Left lung (tissue), 10 donors: ENCODE measurements around the gene TPH2. TPM values are rescaled to one million over a fixed set of nuclear protein-coding genes. Genes with fewer than 3 reads are reported as not detected.

Source experiments
- ATAC-seq: fragments of 200-7000 bp; cut with Tn5 transposase; one replicate; pipeline ENCODE4 v1.9.1; 2020; ENCODE audit warnings: moderate library complexity
- DNase-seq, 4 donors: peaks; one replicate each; pipeline ENCODE4 v3.0.0-alpha.2; 2013 to 2020
- H3K27ac ChIP-seq, 2 donors: fragments of 200-600 bp; sonication (generic) in 1 of 2; one replicate each; pipeline versions ENCODE4 v1.5.0 to v1.8.0; 2020 to 2021
- H3K27me3 ChIP-seq, 2 donors: fragments of 200-600 bp; sonication (generic) in 1 of 2; one replicate each; pipeline versions ENCODE4 v1.5.0 to v1.8.0; 2020 to 2021
- H3K36me3 ChIP-seq, 2 donors: fragments of 200-600 bp; sonication (generic) in 1 of 2; one replicate each; pipeline versions ENCODE4 v1.5.0 to v1.8.0; 2020 to 2021
- H3K4me1 ChIP-seq, 2 donors: fragments of 200-600 bp; one replicate each; pipeline ENCODE4 v1.8.0; 2021
- H3K4me3 ChIP-seq, 2 donors: fragments of 200-600 bp; sonication (generic) in 1 of 2; one replicate each; pipeline versions ENCODE4 v1.5.0 to v1.8.0; 2020 to 2021; ENCODE audit warnings: mild to moderate bottlenecking in 1 of 2
- H3K9me3 ChIP-seq, 2 donors: fragments of 200-600 bp; sonication (generic) in 1 of 2; one replicate each; pipeline versions ENCODE4 v1.5.0 to v1.8.0; 2020 to 2021
- intact Hi-C, 2 donors: fragments of 100-400 bp; cut with DNase I; formaldehyde crosslinking; loops; one replicate each; pipeline versions ENCODE4 v1.11.2 to v1.14.2; 2022
- polyA plus RNA-seq, 6 donors: library from polyadenylated mRNA; unstranded; fragments of 120-200 nt; gene quantifications; one replicate each; pipeline ENCODE4 v1.2.1, GENCODE V29; 2013; ENCODE audit not compliant: insufficient read length in 6 of 6
- total RNA-seq, 2 donors: library from RNA; stranded (reverse); fragmentation: NEBNext Ultra II Directional; extraction: Animal tissue kit (Norgen Biotek cat#: 25700); gene quantifications; one replicate each; pipeline ENCODE4 v1.2.1, GENCODE V29; 2021
- TF ChIP-seq, protein P1 (sequence below), 2 donors: fragments of 200-600 bp; sonication (generic) in 1 of 2; IDR thresholded peaks; one replicate each; pipeline versions ENCODE4 v1.5.0 to v1.8.0; 2021; ENCODE audit warnings: antibody characterized with exemption in 2 of 2
- donor health status: DM: no; HTN: yes; CAD: no.
- donor health status: DM: no; HTN: no; CAD: no.

The TPH2 gene
- total and polyA plus RNA-seq, 8 donors = 0.10 to 0.52 (median 0.25) TPM; not detected in 1

DNA sequence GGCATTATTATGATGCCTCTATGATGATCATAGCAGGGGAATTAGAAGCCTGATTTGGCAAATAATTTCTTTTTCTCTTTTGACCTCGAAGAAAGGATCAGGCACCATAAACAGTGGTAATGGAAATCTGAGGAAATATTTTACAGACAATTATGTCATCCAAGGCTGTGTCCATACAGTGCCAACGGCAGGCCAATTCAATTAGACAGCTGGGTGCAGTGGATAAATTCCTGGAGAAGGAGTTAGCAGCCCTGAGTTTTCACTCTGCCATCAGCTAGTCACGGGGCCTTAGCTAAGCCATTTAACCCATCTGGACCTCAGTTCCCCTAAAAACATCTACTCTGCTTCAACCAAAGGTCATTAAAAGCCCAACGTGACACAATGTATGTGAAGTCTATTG lies 4.1 kb downstream of the TPH2 start:
- Histone ChIP-seq H3K36me3 (no peaks in the 10 kb centered on the region), H3K4me1 (no peaks in the 10 kb centered on the region), H3K4me3 (no peak overlapping the region), H3K27me3 (peaks cover 11 to 51% of the 10 kb centered on the region in 2 donors), H3K27ac (no peak overlapping the region), H3K9me3 (no peaks in the 10 kb centered on the region)
- ATAC-seq (no peak), DNase-seq (no peak)
- TF ChIP-seq, protein P1, sequence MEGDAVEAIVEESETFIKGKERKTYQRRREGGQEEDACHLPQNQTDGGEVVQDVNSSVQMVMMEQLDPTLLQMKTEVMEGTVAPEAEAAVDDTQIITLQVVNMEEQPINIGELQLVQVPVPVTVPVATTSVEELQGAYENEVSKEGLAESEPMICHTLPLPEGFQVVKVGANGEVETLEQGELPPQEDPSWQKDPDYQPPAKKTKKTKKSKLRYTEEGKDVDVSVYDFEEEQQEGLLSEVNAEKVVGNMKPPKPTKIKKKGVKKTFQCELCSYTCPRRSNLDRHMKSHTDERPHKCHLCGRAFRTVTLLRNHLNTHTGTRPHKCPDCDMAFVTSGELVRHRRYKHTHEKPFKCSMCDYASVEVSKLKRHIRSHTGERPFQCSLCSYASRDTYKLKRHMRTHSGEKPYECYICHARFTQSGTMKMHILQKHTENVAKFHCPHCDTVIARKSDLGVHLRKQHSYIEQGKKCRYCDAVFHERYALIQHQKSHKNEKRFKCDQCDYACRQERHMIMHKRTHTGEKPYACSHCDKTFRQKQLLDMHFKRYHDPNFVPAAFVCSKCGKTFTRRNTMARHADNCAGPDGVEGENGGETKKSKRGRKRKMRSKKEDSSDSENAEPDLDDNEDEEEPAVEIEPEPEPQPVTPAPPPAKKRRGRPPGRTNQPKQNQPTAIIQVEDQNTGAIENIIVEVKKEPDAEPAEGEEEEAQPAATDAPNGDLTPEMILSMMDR (IDR thresholded peaks at IDR 0.05) = no peak
- intact Hi-C loops = no loop called here

DNA sequence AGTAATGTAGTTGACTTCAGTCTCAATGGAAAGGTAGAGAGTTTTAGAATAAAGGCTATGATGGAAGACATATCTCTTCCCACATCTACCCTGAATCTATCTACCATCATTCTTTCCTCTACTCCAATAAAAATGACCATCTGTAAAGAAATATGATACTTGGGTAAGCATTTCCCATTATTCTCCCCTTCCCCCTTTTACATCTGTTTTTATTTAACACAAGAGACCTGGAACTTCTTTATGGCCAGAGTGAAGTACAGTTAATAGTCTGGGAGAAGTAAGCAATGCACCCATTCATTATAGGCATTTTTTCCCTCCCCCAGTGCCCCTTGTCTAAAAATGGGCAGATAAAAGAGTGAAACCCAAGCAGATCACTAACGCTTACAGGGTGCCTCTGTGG lies 6.5 kb downstream of the TPH2 start:
- ATAC-seq (no peak), DNase-seq (no peak)
- Histone ChIP-seq H3K4me3 (no peak overlapping the region), H3K36me3 (no peaks in the 10 kb centered on the region), H3K4me1 (no peaks in the 10 kb centered on the region), H3K27me3 (peaks cover 4 to 35% of the 10 kb centered on the region in 2 donors), H3K9me3 (no peaks in the 10 kb centered on the region), H3K27ac (no peak overlapping the region)
- intact Hi-C loops = no loop called here
- TF ChIP-seq, protein P1 (IDR thresholded peaks at IDR 0.05) = no peak

DNA sequence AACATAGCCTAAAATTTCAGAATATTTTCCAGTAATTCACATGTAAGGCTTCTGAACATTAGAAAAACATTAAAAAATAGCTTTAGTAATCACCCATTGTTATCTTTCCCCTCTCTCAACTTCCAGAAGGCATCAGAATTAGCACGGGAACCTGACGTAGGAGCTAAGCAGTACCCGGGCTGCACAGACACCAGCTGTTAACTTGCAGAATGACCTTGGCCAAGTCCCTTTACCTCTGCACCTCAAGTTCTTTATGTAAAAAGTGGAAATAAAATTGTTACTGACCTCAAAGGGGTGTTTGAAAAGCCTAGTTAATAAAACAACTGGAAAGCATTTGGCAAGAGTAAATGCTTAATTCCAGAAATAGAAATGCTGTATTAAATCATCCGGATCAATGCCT lies 7.2 kb downstream of the TPH2 start:
- Histone ChIP-seq H3K27me3 (peaks cover 0 to 27% of the 10 kb centered on the region in 2 donors), H3K36me3 (no peaks in the 10 kb centered on the region), H3K4me1 (no peaks in the 10 kb centered on the region), H3K27ac (no peak overlapping the region), H3K9me3 (no peaks in the 10 kb centered on the region), H3K4me3 (no peak overlapping the region)
- intact Hi-C loops = no loop called here
- ATAC-seq (no peak), DNase-seq (no peak)
- TF ChIP-seq, protein P1 (IDR thresholded peaks at IDR 0.05) = no peak

DNA sequence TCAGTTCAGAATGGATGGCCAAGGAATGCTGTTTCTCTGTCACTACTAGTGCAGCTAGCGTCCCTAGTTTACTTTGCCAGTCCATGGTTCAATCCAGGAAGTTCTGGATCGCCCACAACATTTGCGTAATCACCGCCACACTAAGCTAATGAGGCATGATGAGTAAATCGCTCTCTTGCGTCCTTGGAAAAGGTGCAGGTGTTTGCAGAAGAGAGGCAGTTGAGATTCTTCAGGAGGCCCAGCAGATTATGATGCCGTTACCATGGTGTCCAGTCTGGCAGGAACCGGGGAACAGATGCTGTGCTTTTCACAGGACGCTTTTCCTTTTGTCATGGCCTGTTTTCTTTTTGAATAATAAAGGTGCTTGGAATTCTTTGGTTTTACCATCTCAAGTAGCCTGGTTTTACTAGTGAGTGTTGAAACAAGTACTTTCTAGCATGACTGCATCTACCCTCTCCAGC lies 9.0 kb downstream of the TPH2 start:
- peak in 3 of 4 donors; percentile 7 to 56 (median 17) for DNase-seq

DNA sequence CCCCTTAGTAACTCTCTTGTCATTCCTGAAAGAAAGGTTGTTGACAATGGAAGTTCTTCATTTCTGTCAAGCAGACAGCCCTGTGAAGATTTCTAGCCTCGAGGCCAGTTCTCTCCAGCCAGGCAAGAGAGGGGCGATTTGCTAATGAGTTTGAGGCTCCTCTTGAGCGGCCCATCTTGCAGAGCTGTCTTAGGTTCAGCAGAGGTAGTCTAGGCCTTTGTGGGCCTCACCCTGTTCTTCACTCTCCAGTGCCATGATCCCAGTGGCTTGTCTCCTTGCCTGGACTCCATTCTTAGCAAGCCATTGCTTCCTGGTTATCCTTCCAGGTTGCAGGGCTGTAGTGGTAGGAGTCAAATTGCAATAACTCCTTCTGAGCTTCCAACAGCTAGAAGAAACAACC lies 9.7 kb downstream of the TPH2 start:
- Histone ChIP-seq H3K9me3 (no peaks in the 10 kb centered on the region), H3K4me1 (no peaks in the 10 kb centered on the region), H3K27ac (peak overlapping the region in 1 of 2 donors; percentile 24), H3K4me3 (no peak overlapping the region), H3K36me3 (no peaks in the 10 kb centered on the region), H3K27me3 (peaks cover 0 to 15% of the 10 kb centered on the region in 2 donors)
- DNase-seq (no peak), ATAC-seq (no peak)
- TF ChIP-seq, protein P1 (IDR thresholded peaks at IDR 0.05) = no peak
- intact Hi-C loops = no loop called here

More for the DNA sequence above, 9.0 kb downstream of the TPH2 start:
- Histone ChIP-seq H3K4me3 (no peak overlapping the region), H3K27me3 (peaks cover 0 to 16% of the 10 kb centered on the region in 2 donors), H3K4me1 (no peaks in the 10 kb centered on the region), H3K36me3 (no peaks in the 10 kb centered on the region), H3K9me3 (no peaks in the 10 kb centered on the region), H3K27ac (peak overlapping the region in 1 of 2 donors; percentile 24)
- intact Hi-C loops = no loop called here
- TF ChIP-seq, protein P1 (IDR thresholded peaks at IDR 0.05) = no peak
- ATAC-seq = peak; percentile 92
